Muscle of arm (tissue), 14 donors: ENCODE data around the gene BORCS6. TPM values are rescaled to one million over a fixed set of nuclear protein-coding genes. Genes with fewer than 3 reads are reported as not detected.

Experiments used
- DNase-seq: peaks from one replicate; pipeline ENCODE4 v3.0.0-alpha.2; 2013
- long read RNA-seq, 11 donors: transcript quantifications; one replicate each; lab custom pipeline, GENCODE V29; 2026
- polyA plus RNA-seq, 12 donors: library from polyadenylated mRNA; unstranded; fragments of 120-200 nt; gene quantifications; one replicate each; pipeline ENCODE4 v1.2.1, GENCODE V29; 2013; ENCODE audit not compliant: insufficient read length in 12 of 12

Gene BORCS6
- polyA plus RNA-seq, result 1 to 10 TPM in 10 of 12 donors, not detected in 2; 2.3 to 5.7 (median 3.3) TPM
- long read RNA-seq, donor 1, transcript BORCS6-201 (1 exons, 2,575 nt), result major isoform, 14 of 14 reads
- long read RNA-seq, donor 1, partial matches to known transcripts, result 0 of 14 reads
- long read RNA-seq, donor 1, other reads (novel, unspliced or antisense), result 0 of 14 reads
- long read RNA-seq, donor 2, transcript BORCS6-201 (1 exons, 2,575 nt), result major isoform, 12 of 12 reads
- long read RNA-seq, donor 2, partial matches to known transcripts, result 0 of 12 reads
- long read RNA-seq, donor 2, other reads (novel, unspliced or antisense), result 0 of 12 reads
- long read RNA-seq, donor 3, transcript BORCS6-201 (1 exons, 2,575 nt), result major isoform, 8 of 8 reads
- long read RNA-seq, donor 3, partial matches to known transcripts, result 0 of 8 reads
- long read RNA-seq, donor 3, other reads (novel, unspliced or antisense), result 0 of 8 reads
- long read RNA-seq, donor 4, partial matches to known transcripts, result 0 of 2 reads
- long read RNA-seq, donor 4, other reads (novel, unspliced or antisense), result 0 of 2 reads
- long read RNA-seq, donor 5, transcript BORCS6-201 (1 exons, 2,575 nt), result major isoform, 7 of 7 reads
- long read RNA-seq, donor 5, partial matches to known transcripts, result 0 of 7 reads
- long read RNA-seq, donor 5, other reads (novel, unspliced or antisense), result 0 of 7 reads
- long read RNA-seq, donor 6, transcript BORCS6-201 (1 exons, 2,575 nt), result major isoform, 6 of 6 reads
- long read RNA-seq, donor 6, partial matches to known transcripts, result 0 of 6 reads
- long read RNA-seq, donor 6, other reads (novel, unspliced or antisense), result 0 of 6 reads
- long read RNA-seq, donor 7, partial matches to known transcripts, result 0 of 3 reads
- long read RNA-seq, donor 7, other reads (novel, unspliced or antisense), result 0 of 3 reads
- long read RNA-seq, donor 8, transcript BORCS6-201 (1 exons, 2,575 nt), result major isoform, 17 of 17 reads
- long read RNA-seq, donor 8, partial matches to known transcripts, result 0 of 17 reads
- long read RNA-seq, donor 8, other reads (novel, unspliced or antisense), result 0 of 17 reads
- long read RNA-seq, donor 9, partial matches to known transcripts, result 0 of 4 reads
- long read RNA-seq, donor 9, other reads (novel, unspliced or antisense), result 0 of 4 reads
- long read RNA-seq, donor 10, transcript BORCS6-201 (1 exons, 2,575 nt), result major isoform, 11 of 11 reads
- long read RNA-seq, donor 10, partial matches to known transcripts, result 0 of 11 reads
- long read RNA-seq, donor 10, other reads (novel, unspliced or antisense), result 0 of 11 reads
- long read RNA-seq, donor 11, transcript BORCS6-201 (1 exons, 2,575 nt), result major isoform, 15 of 15 reads
- long read RNA-seq, donor 11, partial matches to known transcripts, result 0 of 15 reads
- long read RNA-seq, donor 11, other reads (novel, unspliced or antisense), result 0 of 15 reads

DNA sequence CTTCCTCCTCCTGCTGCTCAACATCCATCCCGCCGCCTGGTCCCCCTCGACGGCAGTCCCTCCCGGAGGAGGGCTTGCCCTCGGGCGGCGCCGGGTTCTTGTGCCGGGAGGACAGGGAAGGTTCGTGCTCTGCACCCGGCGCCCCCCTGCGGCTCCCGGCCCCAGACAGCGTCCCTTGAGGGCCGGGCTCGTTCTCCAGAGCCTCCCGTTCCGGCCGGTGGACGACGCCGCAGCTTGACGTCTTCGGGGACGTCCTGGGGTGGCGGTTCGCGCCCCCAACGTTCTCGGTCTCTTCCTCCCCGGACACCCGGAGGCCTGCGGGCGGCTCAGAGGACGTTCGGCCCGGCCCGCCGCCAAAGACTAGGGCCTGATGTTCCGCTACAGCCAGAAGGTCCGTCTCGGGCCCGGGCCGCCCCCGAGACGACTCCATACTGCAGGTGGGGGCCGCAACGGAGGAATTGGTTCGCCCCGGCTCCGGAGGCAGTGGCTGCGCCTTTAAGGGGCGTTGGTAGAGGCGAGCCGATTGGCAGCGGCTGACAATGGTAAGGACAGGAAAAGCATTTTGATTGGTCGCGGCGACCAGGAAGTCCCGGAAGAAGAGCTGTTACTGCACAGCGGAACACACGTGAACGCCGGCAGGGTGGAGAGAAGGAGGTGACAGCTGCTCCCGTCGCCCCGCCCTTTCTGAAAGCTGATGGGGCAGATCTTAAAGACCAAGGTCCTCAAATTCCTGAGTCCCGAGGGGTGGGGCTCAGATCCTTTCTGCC is at the start of gene BORCS6:
TSS of gene BORCS6 (minus strand) at position 470 of the 767 bp plus-strand sequence. CDS start at position 430, 40 bp downstream.
- DNase-seq, result peak; percentile 96

- DNase-seq, result no peak
Measured at GRCh38 chr17:8237886-8238285, 47.9 kb upstream of the BORCS6 start.

DNA sequence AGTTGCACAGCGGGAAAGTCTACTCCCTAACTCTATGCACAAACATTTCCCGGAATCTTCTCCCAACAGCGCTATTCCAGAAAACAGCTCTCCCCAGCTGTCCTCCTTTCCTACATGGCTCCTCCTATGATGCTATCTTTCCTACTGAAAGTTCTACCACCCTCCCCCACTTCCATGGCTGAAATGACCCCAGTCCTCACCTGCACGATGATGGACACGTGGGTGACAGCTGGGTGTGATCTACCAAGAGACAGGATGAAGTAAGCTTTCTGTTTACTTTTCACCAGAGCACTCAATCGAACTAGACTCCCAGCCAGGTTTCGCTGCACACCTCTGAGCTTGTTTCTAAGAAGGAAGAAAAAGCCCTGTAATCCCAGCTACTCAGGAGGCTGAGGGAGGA is 47.2 kb upstream of the BORCS6 start:
- no peak for DNase-seq

DNA sequence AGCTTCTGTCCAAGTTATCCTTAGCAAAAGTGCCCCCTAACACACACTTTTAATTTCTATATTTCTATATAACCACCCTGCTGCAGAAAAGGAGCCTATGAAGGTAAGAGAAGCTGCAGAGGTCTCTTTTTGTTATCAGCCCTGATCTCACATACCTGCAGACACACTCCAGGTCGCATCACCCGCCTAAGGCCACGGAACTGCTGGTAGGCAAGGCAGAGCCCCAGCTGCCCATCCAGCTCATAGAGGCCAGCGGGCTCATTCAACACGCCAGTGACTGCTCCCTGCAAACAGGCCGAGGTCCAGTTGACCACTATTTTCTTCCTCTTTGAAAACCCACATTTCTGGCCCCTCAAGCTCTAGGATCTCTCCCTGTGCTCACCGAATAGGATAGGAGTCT is 45.7 kb upstream of the BORCS6 start:
- DNase-seq, result no peak

- no peak for DNase-seq
Measured at GRCh38 chr17:8234361-8235270, 44.6 kb upstream of the BORCS6 start.

GRCh38 chr17:8231701-8232100 is 41.7 kb upstream of the BORCS6 start:
- no peak for DNase-seq

GRCh38 chr17:8227238-8227581 is 37.2 kb upstream of the BORCS6 start:
- no peak for DNase-seq

DNA sequence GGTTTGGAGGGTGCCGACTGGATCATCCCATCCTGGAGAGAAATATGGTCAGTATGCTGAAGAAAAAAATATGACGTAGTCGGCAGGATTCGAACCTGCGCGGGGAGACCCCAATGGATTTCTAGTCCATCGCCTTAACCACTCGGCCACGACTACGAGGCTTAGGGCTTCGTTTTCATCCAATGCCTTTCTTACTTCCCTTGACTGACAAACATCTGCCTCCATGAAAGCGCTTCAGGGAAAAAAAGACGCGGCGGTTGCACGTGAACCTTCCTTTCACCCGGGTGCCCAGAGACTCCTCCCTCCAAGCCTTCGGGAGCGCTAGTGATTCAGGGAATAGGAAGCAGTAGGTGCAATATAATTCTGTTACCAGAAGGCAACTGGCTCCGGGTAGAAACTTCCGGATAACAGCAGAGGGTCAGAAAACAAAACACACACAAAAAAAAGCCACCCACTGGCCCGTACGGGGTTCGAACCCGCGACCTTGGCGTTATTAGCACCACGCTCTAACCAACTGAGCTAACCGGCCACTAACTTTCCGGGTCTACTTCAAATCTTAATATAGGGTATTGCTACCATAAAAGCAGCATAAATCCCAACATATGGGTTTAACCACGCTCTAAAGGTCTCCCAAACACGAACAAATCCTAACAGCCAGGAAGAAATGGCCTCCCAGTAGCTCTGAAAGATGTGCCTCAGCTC is 36.7 kb upstream of the BORCS6 start:
- DNase-seq, result peak; percentile 93

GRCh38 chr17:8225813-8226535 is 36.0 kb upstream of the BORCS6 start:
- peak; percentile 59 for DNase-seq

- DNase-seq, result no peak
Measured at GRCh38 chr17:8224891-8225812, 35.2 kb upstream of the BORCS6 start.

GRCh38 chr17:8223356-8224126 is 33.6 kb upstream of the BORCS6 start:
- DNase-seq, result peak; percentile 64

DNA sequence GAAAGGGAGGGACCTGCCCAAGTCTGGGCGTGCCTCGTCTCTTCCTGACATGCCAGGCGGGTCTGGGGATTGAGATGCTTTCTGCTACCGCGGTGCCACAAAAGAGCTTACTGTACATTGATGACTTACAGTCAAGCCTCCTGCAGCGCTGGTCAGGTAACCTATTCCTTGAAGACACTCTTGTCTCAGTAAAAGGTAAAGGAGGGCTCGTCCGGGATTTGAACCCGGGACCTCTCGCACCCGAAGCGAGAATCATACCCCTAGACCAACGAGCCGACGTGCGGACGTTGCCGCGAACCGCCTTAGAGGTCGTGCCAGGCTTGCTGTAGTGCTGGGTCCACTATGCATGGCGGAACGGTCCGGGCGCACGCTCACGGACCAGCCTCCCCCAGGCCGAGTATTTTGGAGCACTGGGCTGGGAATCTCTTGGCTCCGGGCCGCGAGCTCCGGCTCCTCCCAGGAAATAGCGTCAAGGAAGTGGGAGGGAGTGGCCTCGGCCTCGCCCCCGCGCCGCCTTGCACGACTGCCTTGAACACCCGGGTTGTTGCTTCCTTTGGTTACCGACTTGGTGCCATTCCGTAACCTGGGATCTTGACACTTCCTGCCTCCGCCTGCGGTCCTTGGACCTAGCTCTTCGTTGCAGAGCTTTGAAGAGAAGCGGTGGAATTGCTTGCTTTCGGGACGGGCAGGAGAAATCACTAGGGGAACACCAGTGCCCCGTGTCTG is 32.8 kb upstream of the BORCS6 start:
- peak; percentile 96 for DNase-seq

DNA sequence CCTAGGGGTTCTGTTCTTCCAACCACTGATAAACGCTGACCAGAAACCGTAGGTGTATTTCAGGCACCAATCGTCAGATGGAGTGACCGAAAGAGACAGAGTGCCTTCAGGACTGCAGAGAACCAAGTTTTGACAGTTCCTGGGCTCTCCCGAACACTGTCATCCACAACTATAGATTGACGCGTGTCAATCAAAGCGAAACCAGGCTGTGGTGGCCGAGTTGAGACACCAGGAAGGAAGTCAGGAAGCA is 32.3 kb upstream of the BORCS6 start:
- no peak for DNase-seq

- peak; percentile 96 for DNase-seq
Measured at GRCh38 chr17:8221663-8222379, 31.8 kb upstream of the BORCS6 start.
